ENCODE measurements around the gene SH2D3C.

Gene SH2D3C

DNA sequence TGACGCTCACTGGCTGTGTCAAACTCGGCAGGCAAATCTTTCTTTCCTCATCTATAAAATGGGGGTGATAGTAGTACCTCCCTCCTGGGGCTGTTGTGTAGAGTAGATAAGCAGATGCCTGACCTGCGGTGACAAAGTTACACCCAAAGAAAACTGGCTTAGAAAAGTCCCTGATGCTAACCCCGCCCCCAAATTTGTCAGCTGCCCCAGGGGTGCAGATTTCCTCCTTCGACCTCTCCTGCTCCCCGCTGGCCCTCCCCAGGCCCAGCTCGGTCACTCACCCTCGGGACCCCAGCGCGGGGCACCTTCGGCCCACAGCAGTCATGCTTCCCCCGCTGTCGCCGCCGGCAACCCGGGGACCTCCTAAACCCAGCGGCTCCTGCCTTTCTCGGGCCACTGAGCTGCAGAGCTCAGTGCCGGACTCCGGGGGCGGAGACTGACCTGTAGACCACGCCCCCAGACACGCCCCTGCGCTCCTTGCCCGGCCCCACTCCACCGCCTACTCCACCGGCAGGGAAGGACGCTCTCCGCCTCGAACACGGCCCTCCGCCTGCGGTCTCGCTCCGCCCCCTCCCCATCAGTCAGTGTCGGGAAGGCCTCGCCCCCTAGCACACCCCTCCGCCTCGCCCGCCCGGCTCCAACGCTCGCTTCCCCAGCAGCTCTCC is 7.4 kb downstream of the SH2D3C start:
- no peaks in the 10 kb centered on the region for H3F3A ChIP-seq (ENCODE audit: insufficient read depth, low read length)
- H3K27ac ChIP-seq (ENCODE audit: low read depth, low read length, poor library complexity, severe bottlenecking), result peak overlapping the region; percentile 69
- H3K4me2 ChIP-seq (ENCODE audit: low read length), result peak overlapping the region; percentile 86
- H3K79me2 ChIP-seq (ENCODE audit: insufficient read depth, low read length), result no peaks in the 10 kb centered on the region
- H3K4me3 ChIP-seq (ENCODE audit: low read depth, low read length, poor library complexity, severe bottlenecking), result peak overlapping the region; percentile 64
- H2AFZ ChIP-seq (ENCODE audit: low read length), result no peak overlapping the region
- no peak for TF ChIP-seq EZH2 (IDR thresholded peaks at IDR 0.05; ENCODE audit: borderline replicate concordance, low read length)
- TF ChIP-seq, protein P1, sequence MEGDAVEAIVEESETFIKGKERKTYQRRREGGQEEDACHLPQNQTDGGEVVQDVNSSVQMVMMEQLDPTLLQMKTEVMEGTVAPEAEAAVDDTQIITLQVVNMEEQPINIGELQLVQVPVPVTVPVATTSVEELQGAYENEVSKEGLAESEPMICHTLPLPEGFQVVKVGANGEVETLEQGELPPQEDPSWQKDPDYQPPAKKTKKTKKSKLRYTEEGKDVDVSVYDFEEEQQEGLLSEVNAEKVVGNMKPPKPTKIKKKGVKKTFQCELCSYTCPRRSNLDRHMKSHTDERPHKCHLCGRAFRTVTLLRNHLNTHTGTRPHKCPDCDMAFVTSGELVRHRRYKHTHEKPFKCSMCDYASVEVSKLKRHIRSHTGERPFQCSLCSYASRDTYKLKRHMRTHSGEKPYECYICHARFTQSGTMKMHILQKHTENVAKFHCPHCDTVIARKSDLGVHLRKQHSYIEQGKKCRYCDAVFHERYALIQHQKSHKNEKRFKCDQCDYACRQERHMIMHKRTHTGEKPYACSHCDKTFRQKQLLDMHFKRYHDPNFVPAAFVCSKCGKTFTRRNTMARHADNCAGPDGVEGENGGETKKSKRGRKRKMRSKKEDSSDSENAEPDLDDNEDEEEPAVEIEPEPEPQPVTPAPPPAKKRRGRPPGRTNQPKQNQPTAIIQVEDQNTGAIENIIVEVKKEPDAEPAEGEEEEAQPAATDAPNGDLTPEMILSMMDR (IDR thresholded peaks at IDR 0.05; ENCODE audit: low read length), result no peak
- H3K9me3 ChIP-seq (ENCODE audit: low read length), result no peaks in the 10 kb centered on the region
- no peaks in the 10 kb centered on the region for H3K27me3 ChIP-seq (ENCODE audit: insufficient read depth, low read length)
- H4K20me1 ChIP-seq (ENCODE audit: insufficient read depth, low read length), result no peaks in the 10 kb centered on the region
- H3K9ac ChIP-seq (ENCODE audit: low read length), result peak overlapping the region; percentile 53
- H3K9me2 ChIP-seq (ENCODE audit: low read depth, low read length), result no peaks in the 10 kb centered on the region
- H3K36me3 ChIP-seq (ENCODE audit: insufficient read depth, low read length), result no peaks in the 10 kb centered on the region
- peaks cover 61% of the 10 kb centered on the region for H3K4me1 ChIP-seq (ENCODE audit: insufficient read depth, low read length, severe bottlenecking)

DNA sequence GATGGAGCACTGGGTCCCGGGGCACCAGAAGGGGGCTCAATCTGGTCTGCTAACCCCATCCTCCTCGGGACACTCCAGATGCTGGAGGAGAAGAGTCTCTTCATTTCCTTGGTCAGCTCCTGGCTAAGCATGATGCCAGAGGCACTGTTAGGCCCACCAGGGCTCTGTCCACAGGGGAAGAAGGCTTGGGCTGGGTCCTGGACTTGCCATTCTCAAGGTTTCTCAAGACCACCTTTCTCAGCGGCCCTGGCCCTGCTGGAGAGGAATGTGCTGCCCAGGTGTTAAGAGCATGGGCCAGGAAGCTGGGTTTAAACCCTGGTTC is 7.9 kb downstream of the SH2D3C start:
- peaks cover 56% of the 10 kb centered on the region for H3K4me1 ChIP-seq (ENCODE audit: insufficient read depth, low read length, severe bottlenecking)
- no peaks in the 10 kb centered on the region for H3F3A ChIP-seq (ENCODE audit: insufficient read depth, low read length)
- peak overlapping the region; percentile 69 for H3K27ac ChIP-seq (ENCODE audit: low read depth, low read length, poor library complexity, severe bottlenecking)
- no peaks in the 10 kb centered on the region for H3K79me2 ChIP-seq (ENCODE audit: insufficient read depth, low read length)
- H2AFZ ChIP-seq (ENCODE audit: low read length), result no peak overlapping the region
- H3K9me2 ChIP-seq (ENCODE audit: low read depth, low read length), result no peaks in the 10 kb centered on the region
- no peaks in the 10 kb centered on the region for H3K27me3 ChIP-seq (ENCODE audit: insufficient read depth, low read length)
- TF ChIP-seq, protein P1 (IDR thresholded peaks at IDR 0.05; ENCODE audit: low read length), result no peak
- TF ChIP-seq EZH2 (IDR thresholded peaks at IDR 0.05; ENCODE audit: borderline replicate concordance, low read length), result no peak
- peak overlapping the region; percentile 86 for H3K4me2 ChIP-seq (ENCODE audit: low read length)
- no peaks in the 10 kb centered on the region for H3K36me3 ChIP-seq (ENCODE audit: insufficient read depth, low read length)
- peak overlapping the region; percentile 53 for H3K9ac ChIP-seq (ENCODE audit: low read length)
- H3K9me3 ChIP-seq (ENCODE audit: low read length), result no peaks in the 10 kb centered on the region
- H3K4me3 ChIP-seq (ENCODE audit: low read depth, low read length, poor library complexity, severe bottlenecking), result peak overlapping the region; percentile 64
- H4K20me1 ChIP-seq (ENCODE audit: insufficient read depth, low read length), result no peaks in the 10 kb centered on the region

DNA sequence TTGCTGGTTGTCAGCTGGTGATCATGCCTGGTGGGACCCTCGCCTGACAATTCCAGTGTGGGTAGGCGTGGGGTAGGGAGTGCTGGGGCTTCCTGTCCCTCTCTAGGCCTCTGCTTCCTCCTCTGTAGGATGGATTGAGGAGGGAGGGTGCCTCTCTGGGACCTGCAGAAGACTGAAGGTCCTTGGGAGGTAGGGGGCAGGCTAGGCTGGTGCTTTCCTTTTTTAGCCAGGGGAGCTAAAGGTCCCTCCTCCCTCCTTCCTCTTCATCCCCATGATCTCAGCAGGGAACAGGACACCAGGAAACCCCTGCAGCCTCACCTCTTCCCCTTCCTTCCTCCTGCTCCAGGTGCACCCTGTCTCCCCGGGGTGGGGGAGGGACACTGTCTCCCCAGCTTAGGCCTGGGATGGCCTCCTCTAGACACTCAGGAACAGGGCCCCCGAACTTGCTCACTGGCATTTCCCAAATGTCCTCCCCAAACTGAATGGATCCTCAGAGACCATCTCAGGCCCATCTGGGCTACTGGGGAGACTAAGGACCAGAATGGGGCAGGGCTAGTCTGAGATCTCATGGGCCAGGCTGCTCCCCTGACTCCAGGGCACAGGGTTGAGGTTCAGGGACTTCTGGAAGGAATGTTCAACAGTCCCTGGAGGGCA is 8.4 kb downstream of the SH2D3C start:
- no peaks in the 10 kb centered on the region for H3K27me3 ChIP-seq (ENCODE audit: insufficient read depth, low read length)
- peak overlapping the region; percentile 86 for H3K4me2 ChIP-seq (ENCODE audit: low read length)
- no peaks in the 10 kb centered on the region for H3F3A ChIP-seq (ENCODE audit: insufficient read depth, low read length)
- H4K20me1 ChIP-seq (ENCODE audit: insufficient read depth, low read length), result no peaks in the 10 kb centered on the region
- H3K9me2 ChIP-seq (ENCODE audit: low read depth, low read length), result no peaks in the 10 kb centered on the region
- no peaks in the 10 kb centered on the region for H3K79me2 ChIP-seq (ENCODE audit: insufficient read depth, low read length)
- peak overlapping the region; percentile 64 for H3K4me3 ChIP-seq (ENCODE audit: low read depth, low read length, poor library complexity, severe bottlenecking)
- peak overlapping the region; percentile 53; the same call in 1 of the 2 replicates for H3K9ac ChIP-seq (ENCODE audit: low read length)
- no peak overlapping the region for H2AFZ ChIP-seq (ENCODE audit: low read length)
- TF ChIP-seq, protein P1 (IDR thresholded peaks at IDR 0.05; ENCODE audit: low read length), result peak; percentile 12; the same call in 1 of the 2 replicates
- no peak for TF ChIP-seq EZH2 (IDR thresholded peaks at IDR 0.05; ENCODE audit: borderline replicate concordance, low read length)
- no peaks in the 10 kb centered on the region for H3K36me3 ChIP-seq (ENCODE audit: insufficient read depth, low read length)
- peaks cover 54% of the 10 kb centered on the region for H3K4me1 ChIP-seq (ENCODE audit: insufficient read depth, low read length, severe bottlenecking)
- H3K9me3 ChIP-seq (ENCODE audit: low read length), result no peaks in the 10 kb centered on the region
- peak overlapping the region; percentile 69 for H3K27ac ChIP-seq (ENCODE audit: low read depth, low read length, poor library complexity, severe bottlenecking)

Measured in OCI-LY1 (cell line).